ENCODE data around the gene RPL38.
"Not testable (repeated sequence)": the region's sequence is repeated elsewhere in the genome, so short reads cannot be mapped to it uniquely, and the experiment has no call there.

Gene RPL38

DNA sequence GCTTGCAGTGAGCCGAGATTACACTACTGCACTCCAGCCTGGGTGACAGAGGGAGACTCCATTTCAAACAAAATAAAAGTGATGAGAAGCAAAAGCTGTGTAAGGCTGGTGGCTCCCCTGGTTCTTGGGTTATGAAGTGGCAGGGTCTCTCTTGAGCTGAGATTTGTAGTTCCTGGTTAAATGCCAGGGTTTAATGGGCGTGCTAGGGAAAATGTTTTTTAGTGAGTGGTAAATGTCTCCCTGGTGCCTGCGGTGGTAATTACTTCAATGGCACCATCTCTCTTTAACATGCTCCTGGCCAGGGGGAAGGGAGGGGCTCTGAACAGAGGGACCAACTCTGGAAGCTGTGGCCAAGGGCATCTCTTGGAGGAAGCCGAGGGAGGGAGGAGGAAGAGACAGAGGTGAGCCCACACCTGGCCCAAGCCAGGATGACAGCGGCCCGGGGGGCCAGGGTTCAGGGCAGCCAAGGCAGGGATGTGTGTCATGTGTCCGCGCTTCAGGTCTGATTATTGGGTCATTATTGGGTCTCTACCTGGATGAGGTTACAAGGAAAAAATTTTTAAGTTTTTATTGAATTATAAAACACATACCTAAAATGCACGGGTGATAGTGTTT, 17.8 kb upstream of the RPL38 start:
- peak; percentile 43 to 77 for DNase-seq

DNA sequence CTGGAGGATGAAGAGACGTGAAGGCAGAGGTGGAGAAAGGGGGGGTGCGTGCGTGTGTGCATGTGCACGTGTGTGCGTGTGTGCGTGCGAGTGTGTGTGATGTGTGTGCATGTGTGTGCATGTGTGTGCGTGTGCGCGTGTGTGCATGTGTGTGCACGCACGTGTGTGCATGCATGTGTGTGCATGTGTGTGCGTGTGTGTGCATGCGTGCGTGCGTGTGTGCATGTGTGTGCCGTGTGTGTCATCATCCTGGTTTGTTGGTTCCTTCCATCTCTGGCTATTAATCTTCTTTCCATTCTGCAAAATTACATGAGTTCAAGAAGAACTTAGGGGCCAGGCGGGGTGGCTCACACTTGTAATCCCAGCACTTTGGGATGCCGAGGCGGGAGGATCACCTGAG, 17.0 kb upstream of the RPL38 start:
- no peak for DNase-seq

DNA sequence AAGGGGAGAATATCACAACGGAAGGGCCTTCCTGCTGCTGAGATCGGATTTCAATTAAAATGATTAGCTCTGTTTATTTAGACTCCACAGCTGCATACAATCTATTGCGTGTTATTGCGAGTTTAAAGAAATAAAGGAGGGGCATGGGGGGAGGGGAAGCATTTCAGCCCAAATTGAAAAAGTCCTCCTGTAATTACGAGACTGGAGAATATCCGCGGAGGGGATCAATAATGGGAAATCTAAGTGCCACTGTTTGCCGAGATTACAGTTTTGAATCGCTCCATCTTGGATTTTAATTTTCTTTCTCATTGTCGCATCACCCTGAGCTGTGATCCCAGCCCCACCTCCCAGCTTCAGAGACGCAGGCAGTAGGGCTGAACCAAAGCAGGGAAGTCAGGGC, 15.7 kb upstream of the RPL38 start:
- DNase-seq, result peak; percentile 11 to 66

DNA sequence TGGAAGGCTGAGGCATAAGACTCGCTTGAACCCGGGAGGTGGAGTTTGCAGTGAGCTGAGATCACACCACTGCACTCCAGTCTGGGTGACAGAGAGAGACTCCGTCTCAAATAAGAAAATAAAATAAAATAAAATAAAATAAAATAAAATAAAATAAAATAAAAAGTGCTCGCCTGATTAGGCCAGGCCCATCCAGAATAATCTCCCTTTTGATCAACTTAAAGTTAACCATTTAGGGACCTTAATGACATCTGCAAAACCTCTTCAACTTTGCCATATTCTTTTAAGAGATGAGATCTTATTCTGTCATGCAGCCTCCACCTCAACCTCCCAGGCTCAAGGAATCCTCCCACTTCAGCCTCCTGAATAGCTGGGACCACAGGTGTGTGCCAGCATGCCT, 14.8 kb upstream of the RPL38 start:
- DNase-seq, result not testable (repeated sequence)

DNA sequence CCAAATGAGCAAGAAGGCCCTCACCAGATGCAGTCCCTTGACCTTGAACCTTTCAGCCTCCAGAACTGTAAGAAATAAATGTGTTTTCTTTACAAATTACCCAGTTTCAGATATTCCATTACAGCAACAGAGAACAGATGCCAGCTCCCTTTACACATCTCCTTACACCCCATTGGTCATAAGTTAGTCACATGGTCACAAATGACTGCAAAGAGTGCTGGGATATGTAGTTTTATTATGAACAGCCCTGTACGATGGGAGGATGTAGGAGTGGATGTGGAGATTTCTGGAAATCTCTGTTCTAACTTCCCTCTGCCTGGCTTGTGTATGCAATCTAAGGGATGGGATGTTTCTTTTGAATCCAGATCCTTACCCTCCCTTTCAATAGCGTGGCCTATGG, 13.3 kb upstream of the RPL38 start:
- peak; percentile 36 to 71 for DNase-seq

DNA sequence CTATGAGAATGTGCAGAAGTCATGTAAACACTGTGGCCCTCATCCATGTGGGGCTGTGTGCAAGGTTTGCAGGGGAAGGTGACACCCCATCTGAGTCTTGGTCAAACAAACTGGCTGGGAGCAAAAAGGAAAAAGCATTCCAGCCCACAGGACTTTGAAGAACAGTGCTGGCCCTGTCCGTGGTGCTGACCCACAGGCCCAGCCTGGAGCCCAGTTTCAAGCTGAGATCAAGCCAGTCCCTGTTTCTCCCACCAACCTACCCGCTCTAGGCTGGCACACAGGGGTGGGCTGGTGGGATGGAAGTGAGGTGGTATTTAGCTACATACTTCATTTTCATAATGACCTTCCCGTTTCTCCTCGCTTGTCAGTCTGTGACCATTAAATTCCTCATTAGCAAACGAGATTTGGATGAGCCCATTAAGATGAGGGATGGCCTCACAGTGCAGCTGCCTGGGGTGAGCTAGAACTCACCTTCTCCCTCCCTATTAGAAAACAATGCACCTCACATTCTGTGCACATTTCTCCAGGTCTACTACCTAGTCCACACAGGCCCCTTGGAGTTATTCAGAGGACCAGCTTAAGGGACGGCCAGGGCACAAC, 12.6 kb upstream of the RPL38 start:
- DNase-seq, result no peak

DNA sequence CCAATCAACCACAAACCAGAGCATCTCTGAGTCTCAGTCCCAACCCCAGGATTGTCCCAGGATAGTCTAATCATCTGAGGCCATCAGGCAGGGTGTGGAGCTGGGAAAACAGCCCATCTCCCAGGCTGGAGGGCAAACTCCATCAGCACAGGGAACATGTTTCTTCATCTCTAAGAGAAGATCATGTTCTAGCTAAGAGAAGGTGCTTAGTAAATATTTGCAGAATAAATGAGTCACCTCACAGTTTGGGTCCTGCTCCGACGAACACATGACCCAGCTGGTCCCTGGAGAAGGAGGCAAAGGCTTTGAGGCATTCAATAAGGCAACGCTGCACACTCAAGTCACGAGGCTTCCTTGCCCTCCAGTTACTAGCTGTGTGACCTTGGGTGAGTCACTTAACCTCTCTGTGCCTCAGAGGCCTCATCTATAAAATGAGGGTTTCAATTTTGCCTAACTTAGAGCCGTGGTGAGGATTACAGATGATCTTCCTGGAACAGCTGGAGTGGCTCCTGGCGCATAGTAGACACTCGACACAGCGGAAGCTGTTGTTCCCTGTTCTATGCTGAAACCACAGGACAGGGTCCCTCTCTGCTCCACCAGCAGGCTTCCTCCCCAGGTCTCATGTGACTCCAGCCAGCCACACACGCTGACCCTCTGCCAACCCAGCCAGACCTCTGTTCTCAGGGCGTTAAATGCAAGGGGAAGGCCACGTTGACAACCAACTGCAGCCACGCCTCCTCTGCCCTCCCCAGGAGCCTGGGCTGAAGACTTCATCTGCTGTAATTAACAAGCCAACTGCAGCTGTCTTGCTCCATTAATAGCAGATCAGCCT, 10.3 kb upstream of the RPL38 start:
- peak; percentile 31 to 67 for DNase-seq

DNA sequence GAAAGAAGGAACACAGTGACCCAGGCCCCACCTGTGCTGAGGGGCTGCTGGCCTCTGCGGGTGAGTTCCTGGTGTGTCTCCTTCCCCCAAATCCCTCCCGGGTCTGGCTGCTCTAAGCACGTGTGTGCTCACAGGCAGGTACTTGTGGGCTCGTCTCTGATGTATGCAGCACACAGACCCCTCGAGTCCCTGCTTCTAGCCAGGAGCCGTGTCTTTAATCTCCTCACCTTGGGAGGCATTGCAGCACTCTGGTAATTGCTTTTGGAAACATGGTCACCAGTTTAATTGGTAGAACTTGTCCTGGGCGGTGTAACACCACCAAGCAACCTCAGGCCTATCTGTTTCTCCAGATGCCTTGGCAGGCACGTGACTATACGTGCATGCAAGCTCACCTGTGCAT, 8.8 kb upstream of the RPL38 start:
- DNase-seq, result no peak

DNA sequence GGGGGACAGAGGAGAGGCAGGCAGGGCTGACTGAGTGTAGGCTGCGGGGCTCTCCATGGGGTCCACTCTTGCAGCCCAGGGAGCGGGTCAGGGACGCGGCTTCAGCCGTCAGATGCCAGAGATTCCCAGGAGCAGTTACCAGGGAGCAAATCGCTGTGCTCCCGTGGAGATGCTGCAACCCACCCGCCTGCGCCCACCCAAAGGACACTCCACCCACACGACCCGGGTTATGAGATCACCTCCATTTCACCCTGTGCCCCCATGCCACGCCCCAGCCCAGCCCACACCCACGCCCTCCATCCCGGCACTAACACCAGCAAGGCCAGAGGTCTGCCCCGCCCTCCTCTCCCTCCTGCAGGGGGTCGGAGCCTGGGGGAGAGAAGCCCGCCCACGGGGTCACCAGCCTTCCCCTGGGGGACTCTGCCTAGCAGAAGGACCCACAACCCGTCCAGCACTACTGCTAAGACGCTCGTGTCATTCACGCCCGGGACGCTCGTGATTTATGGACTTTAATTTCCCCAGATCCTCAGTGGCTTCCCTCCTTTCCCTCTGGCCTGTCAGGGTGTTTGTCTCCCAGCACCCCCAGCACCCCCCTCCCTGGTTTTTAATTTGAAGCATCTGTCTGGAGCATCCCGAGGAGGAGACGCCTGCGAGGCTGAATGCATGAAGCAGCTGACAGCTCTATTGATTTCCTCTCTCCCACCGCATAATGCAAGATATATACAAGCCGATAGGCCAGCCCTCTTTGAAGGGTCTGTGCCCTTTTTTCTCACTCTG, 6.7 kb upstream of the RPL38 start:
- no peak for DNase-seq

DNA sequence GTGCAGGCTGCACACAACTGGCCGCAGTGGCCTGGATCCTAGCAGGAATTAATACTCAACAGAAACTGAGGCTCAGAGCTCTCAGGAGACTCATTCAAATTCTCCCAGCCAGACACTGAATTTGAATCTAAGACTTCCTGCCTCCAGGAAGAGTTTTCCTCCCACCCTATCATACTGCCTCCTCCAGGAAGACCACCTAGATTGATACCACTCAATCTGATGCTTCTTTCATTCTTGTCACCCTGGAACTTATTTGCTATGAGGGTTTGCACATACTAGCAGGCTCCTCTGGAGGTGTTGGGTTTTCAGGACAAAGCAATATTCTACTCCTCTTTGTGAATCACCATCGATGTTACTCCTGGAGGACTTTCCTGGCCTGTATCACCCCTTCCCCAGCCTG, 5.7 kb upstream of the RPL38 start:
- no peak for DNase-seq

DNA sequence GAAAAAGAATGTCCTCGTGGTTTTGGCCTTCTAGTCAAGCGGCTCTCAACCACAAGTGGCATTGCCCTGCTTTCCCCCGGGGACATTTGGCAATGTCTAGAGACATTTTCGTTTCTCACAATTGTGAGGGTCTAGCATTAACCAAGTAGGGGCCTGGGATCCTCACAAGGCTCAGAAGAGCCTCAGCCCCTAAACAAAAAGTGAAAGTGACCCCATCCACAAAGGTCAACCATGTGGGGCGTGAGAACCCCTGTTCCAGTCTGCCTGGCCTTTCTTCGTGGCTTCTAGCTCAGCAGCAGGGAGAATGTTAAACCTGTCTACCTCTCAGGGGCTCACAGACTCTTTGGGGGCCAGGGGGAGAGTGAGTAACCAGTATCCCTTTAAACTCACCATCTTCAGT, 4.8 kb upstream of the RPL38 start:
- DNase-seq, result no peak

DNA sequence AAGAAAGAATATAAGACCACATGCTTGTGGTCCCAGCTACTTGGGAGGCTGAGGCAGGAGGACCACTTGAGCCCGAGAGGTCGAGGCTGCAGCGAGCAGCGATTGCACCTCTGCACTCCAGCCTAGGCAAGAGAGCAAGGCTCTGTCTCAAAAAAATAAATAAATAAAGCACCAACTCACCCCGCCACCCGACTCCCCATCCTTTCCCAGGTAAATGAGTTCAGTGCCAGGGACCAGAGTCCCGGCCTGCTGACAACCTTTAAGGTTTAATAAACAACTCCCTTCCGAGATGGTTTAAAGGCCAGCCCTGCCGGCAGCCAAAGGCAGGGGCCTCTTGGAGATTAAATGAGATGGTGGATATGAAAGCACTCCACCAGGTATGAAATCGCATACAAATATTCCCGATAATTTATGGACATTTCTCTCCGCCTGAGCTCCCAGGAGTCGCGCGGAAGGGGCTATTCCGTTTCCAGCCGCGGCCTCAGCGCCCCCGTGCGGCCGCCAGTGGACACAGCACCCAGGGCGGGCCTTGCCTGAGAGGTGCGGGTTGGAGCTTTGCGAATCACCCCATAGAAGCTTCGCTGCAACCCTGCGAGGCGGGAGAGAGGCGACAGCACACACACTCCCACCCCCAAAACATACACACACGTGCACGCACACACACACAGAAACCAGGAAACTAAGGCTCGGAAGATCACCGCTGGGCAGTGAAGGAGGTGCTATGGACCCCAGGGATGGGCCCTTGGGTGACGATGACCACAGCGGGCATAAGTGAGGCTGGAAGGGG, 4.0 kb upstream of the RPL38 start:
- DNase-seq, result peak; percentile 64 to 75

DNA sequence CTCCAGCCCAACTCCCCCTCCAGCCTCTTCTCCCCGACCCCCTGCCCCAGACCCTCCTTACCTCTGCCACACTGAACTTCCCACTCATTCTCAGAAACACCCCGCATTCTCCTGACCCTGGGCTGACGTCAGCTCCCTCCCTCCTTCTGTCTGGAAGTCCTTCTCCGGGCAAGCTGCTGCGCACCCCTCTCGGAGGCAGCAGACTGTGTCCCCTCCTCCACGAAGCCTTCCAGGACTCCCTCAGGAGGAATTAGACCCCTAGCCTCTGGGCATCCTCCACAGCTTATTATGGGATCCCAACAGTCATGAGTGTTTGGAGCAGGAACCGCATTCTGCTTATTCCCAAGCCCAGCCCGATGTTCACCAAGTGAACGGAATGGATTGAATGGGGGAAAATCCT, 3.4 kb upstream of the RPL38 start:
- DNase-seq, result no peak

DNA sequence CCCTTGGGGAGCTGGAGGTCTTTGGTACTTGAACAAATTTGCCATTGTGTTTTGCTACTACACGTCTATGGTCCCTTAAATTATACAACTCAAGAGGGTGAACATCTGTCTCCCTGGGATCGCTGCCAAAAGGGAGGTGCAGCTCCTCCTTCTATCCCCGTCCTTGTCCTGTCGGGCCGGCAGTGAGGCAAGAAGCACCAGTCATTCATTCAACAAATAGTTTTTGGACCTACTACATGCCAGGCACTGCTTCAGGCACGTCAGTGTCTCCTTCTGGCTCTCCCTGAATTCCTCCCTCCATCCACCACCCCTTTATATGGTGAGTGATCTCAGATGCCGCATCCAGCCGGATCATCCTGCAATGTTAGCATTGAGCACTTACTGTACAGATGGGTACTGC, 2.2 kb upstream of the RPL38 start:
- peak; percentile 74 to 83 for DNase-seq

DNA sequence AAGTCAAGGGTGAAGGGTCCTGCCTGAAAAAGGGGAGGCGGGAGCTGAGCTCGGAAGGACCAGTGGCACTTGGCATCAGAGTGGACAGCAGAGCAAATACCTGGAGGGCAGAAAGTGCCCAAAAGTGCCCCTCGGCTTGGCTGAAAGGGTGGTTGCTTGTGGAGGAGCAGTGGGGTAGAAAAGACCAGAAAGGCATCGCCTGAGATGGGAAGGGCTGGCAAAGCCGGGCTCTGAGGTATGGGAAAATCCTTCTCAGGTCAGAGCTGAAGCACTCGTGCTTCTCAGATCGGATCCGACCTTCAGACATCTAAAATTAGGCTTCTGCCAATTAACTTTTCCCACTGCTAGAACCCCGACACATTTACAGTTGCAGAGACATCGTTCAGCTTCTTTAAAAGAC, 1.5 kb upstream of the RPL38 start:
- no peak for DNase-seq

DNA sequence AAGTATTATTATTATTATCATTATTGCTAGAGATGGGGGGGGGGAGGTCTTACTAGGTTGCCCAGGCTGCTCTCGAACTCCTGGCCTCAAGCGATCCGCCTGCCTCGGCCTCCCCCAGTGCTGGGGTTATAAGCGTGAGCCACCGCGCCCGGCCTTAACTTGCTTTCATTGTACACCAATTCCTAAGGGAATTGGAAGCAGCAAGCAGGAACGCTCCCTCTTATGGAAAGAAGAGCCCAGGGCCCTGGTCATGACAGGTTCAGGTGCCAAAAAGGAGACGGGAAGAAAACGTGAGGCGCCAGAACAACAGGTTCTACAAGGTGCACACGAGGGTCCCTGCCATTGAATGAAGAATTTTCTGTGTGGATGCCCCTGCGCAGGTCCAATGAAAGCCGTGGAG, 540 bp upstream of the RPL38 start:
- DNase-seq, result no peak

DNA sequence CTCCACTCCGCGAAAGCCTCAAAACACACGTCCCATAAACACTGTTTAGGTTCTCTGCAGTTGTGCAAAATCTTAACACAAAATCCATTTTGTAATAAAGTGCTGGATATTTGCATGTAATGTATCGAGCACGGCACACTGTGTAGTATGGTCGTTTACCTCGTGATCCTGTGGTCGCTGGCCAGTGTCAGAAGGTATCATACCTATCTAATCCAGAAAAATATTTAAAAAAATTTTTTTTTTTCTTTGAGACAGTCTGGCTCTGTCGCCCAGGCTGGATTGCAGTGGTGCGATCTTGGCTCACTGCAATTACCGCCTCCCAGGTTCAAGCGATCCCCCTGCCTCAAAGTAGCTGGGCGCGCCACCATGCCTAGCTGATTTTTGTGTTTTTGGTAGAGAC, 996 bp downstream of the RPL38 start:
- no peak for DNase-seq

DNA sequence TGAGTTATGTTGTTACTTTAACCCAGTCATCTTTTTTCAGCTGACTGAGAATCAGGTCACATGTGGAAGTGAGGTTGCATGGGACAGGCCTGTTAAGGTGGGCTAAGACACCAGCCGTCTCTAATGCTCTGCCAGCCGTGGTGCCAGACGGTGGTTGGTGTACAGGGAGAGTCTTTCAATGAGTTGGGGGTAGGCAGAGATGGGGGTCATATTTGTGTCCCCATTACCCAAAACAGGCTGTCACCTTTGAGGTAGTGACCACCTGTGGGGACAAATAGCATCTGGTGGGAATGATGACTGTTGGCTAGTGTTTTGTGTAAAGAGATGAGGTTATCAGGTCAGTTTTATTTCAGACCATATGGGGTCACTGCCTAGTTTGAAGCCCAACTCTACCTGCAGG, 1.8 kb downstream of the RPL38 start:
- no peak for DNase-seq

DNA sequence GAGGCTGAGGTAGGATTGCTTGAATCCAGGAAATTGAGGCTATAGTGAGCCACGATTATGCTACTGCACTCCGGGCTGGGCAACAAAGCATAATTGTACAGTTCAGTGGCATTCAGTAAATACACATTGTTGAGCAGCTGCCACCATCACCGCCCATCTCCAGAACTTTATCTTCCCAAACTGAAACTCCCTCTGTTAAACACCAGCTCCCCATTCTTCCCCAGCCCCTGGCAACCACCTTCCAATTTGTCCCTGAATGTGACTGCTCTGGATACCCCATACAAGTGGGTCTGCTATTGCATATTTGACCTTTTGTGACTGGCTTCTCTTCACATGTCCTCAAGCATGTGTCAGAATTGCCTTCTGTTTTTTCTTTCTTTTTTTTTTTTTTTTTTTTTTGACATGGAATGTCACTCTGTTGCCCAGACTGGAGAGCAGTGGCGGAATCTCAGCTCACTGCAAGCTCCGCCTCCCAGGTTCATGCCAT, 2.9 kb downstream of the RPL38 start:
- no peak for DNase-seq

DNA sequence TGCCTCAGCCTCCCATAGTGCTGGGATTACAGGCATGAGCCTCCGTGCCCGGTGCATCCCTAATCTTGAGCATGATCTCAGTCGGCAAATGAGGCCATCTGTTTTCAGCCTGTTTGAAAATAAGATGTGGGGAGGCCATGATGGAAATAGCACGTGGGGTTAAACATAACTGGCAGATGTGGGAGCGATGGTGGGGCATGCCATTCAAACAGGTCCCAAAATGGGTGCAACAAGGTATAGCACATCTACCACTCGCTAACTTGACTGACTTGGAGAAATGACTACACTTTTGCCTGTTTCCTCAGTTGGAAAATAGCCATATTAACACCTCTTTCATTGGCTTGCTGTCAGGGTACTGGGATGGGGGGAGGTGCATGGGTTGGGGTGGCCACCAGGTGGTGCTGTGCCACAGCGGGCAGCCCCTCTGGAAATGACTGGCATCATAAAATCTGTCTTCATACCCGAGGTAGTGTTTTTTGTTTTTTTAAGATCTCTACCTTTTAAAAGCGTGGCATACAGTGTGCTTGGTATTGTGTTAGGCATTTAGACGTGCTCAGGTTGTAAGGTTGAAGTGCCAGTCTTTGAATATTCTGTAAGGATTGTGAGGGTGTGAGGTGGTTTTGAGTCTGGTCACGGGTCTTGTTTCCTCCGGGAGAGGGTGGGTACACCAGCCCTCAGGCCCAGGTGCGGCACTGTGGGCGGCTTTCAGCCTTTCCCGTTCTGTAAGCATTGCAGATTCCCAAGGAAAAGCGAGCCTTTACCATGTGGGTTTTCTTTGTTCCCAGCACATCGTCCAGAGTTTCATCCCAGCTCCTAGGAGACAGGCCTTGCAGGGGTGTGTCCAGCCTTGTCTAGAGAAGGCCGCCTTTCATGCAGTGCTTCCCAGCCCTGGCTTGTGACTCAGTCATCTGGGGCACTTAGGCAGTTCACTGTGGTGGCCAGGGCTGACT, 7.0 kb downstream of the RPL38 start:
- DNase-seq, result peak; percentile 45 to 61
